Mesenchymal stem cell (in vitro differentiated cells and primary cell): ENCODE measurements around the gene IFNG-AS1. TPM values are rescaled to one million over a fixed set of nuclear protein-coding genes. Genes with fewer than 3 reads are reported as not detected.

Experiments
- DNase-seq: peaks from one replicate; pipeline ENCODE4 v3.0.0-alpha.2; 2013
- H2AFZ ChIP-seq: one replicate; pipeline ENCODE4 v1.6.1; 2013; ENCODE audit warnings: low read depth, mild to moderate bottlenecking, control low read depth, inconsistent platforms, low read length, moderate library complexity
- H2AK5ac ChIP-seq: 2 replicates; pipeline ENCODE4 v1.6.1; 2013; ENCODE audit warnings: low read length, moderate library complexity, mild to moderate bottlenecking, inconsistent platforms; ENCODE audit not compliant: severe bottlenecking
- H2BK120ac ChIP-seq: one replicate; pipeline ENCODE4 v1.6.1; 2013; ENCODE audit warnings: low read depth, mild to moderate bottlenecking, inconsistent platforms, low read length, moderate library complexity
- H2BK12ac ChIP-seq, 2 experiments: one replicate each; pipeline ENCODE4 v1.6.1; 2013; ENCODE audit warnings: inconsistent platforms in 2 of 2, low read length in 2 of 2, mild to moderate bottlenecking in 2 of 2, moderate library complexity in 2 of 2, control low read depth in 1 of 2
- H2BK15ac ChIP-seq: one replicate; pipeline ENCODE4 v1.6.1; 2013; ENCODE audit warnings: mild to moderate bottlenecking, low read depth, inconsistent platforms; ENCODE audit not compliant: poor library complexity, severe bottlenecking
- H2BK5ac ChIP-seq: 2 replicates; pipeline ENCODE4 v1.6.1; 2013; ENCODE audit warnings: low read depth, mild to moderate bottlenecking, low read length, control low read depth, inconsistent platforms; ENCODE audit not compliant: poor library complexity, severe bottlenecking
- H3K14ac ChIP-seq, 2 experiments: one replicate each; pipeline ENCODE4 v1.6.1; 2013; ENCODE audit warnings: inconsistent platforms in 2 of 2, low read length in 2 of 2, control low read depth in 1 of 2, mild to moderate bottlenecking in 1 of 2, moderate library complexity in 1 of 2
- H3K18ac ChIP-seq, 2 experiments: one replicate each; pipeline ENCODE4 v1.6.1; 2013; ENCODE audit warnings: inconsistent platforms in 2 of 2, low read length in 2 of 2, control low read depth in 1 of 2, low read depth in 1 of 2, mild to moderate bottlenecking in 1 of 2
- H3K23ac ChIP-seq, 2 experiments: one replicate each; pipeline ENCODE4 v1.6.1; 2013; ENCODE audit warnings: inconsistent platforms in 2 of 2, low read length in 2 of 2, mild to moderate bottlenecking in 2 of 2, moderate library complexity in 2 of 2, control low read depth in 1 of 2
- H3K27ac ChIP-seq: 2 replicates; pipeline ENCODE4 v1.5.1; 2013; ENCODE audit warnings: mild to moderate bottlenecking, moderate library complexity, low read length, control low read depth, inconsistent platforms; ENCODE audit not compliant: poor library complexity, severe bottlenecking
- H3K27me3 ChIP-seq, 2 experiments: 2 replicates each; pipeline versions ENCODE4 v1.6.1 to v1.7.0; 2013; ENCODE audit warnings: low read length in 2 of 2, mild to moderate bottlenecking in 2 of 2, moderate library complexity in 2 of 2, control low read depth in 1 of 2, inconsistent platforms in 1 of 2; ENCODE audit not compliant: control insufficient read depth in 1 of 2, insufficient read depth in 1 of 2
- H3K36me3 ChIP-seq, 2 experiments: 2 replicates each; pipeline versions ENCODE4 v1.6.1 to v1.7.0; 2013; ENCODE audit warnings: low read length in 2 of 2, control low read depth in 1 of 2, inconsistent platforms in 1 of 2, low read depth in 1 of 2, mild to moderate bottlenecking in 1 of 2; ENCODE audit not compliant: insufficient read depth in 2 of 2, control insufficient read depth in 1 of 2
- H3K4ac ChIP-seq, 2 experiments: one replicate each; pipeline ENCODE4 v1.6.1; 2013; ENCODE audit warnings: inconsistent platforms in 2 of 2, low read length in 2 of 2, mild to moderate bottlenecking in 2 of 2, moderate library complexity in 2 of 2, control low read depth in 1 of 2, low read depth in 1 of 2
- H3K4me1 ChIP-seq: 2 replicates; pipeline ENCODE4 v1.6.1; 2013; ENCODE audit warnings: low read depth, low read length, control low read depth; ENCODE audit not compliant: control insufficient read depth, insufficient read depth
- H3K4me2 ChIP-seq: 2 replicates; pipeline ENCODE4 v1.6.1; 2013; ENCODE audit warnings: low read length, mild to moderate bottlenecking, inconsistent platforms; ENCODE audit not compliant: poor library complexity, severe bottlenecking
- H3K4me3 ChIP-seq, 2 experiments: 2 replicates each; pipeline versions ENCODE4 v1.5.1 to v1.7.0; 2013; ENCODE audit warnings: low read length in 2 of 2, mild to moderate bottlenecking in 2 of 2, control low read depth in 1 of 2, low read depth in 1 of 2; ENCODE audit not compliant: insufficient read depth in 1 of 2
- H3K79me1 ChIP-seq: replicated peaks from 2 replicates; pipeline ENCODE4 v1.6.1; 2013; ENCODE audit warnings: mild to moderate bottlenecking, control low read depth, low read length, inconsistent platforms; ENCODE audit not compliant: poor library complexity, severe bottlenecking
- H3K9ac ChIP-seq: 2 replicates; pipeline ENCODE4 v1.7.0; 2013; ENCODE audit warnings: mild to moderate bottlenecking, low read length, moderate library complexity
- H3K9me3 ChIP-seq: 2 replicates; pipeline ENCODE4 v1.7.0; 2013; ENCODE audit warnings: mild to moderate bottlenecking, low read length; ENCODE audit not compliant: control insufficient read depth
- H4K8ac ChIP-seq: one replicate; pipeline ENCODE4 v1.6.1; 2013; ENCODE audit warnings: inconsistent platforms, mild to moderate bottlenecking, low read length, moderate library complexity
- H4K91ac ChIP-seq: one replicate; pipeline ENCODE4 v1.6.1; 2013; ENCODE audit warnings: mild to moderate bottlenecking, low read length, inconsistent platforms
- WGBS: methylation state at CpG from one replicate; pipeline ENCODE4 v1.1.7; 2013; ENCODE audit warnings: mixed read lengths; 5-methylcytosine and 5-hydroxymethylcytosine counted together
- polyA plus RNA-seq, 2 experiments: library from polyadenylated mRNA; stranded (reverse); fragments of 200-250 nt; gene quantifications; one replicate each; pipeline ENCODE4 v1.2.3, GENCODE V29; 2013

IFNG-AS1 gene
- polyA plus RNA-seq (2013, experiment 1 of 2) = not detected
- polyA plus RNA-seq (2013, experiment 2 of 2) = not detected

GRCh38 chr12:67989184-67989920 is at the start of gene IFNG-AS1:
TSS of gene IFNG-AS1 (plus strand) at chr12:67989447.
- no peak within 1 kb of the TSS for H2BK12ac ChIP-seq
- H3K9ac ChIP-seq = no peak within 1 kb of the TSS
- H3K23ac ChIP-seq = no peak within 1 kb of the TSS
- no peak within 1 kb of the TSS for H3K4me3 ChIP-seq
- no peak within 1 kb of the TSS for H3K4me2 ChIP-seq
- H4K8ac ChIP-seq = no peak within 1 kb of the TSS
- H2BK120ac ChIP-seq = no peak within 1 kb of the TSS
- no peaks in the 10 kb centered on the region for H3K79me1 ChIP-seq
- no peak within 1 kb of the TSS for H2BK15ac ChIP-seq
- H3K36me3 ChIP-seq = no peaks in the 10 kb centered on the region
- no peak within 1 kb of the TSS for H3K4ac ChIP-seq
- 86% methylated on average over 6 of the region's 7 CpGs for WGBS
- no peak within 1 kb of the TSS for H2AFZ ChIP-seq
- no peaks in the 10 kb centered on the region for H3K4me1 ChIP-seq
- H3K14ac ChIP-seq = no peak within 1 kb of the TSS
- no peak within 1 kb of the TSS for H2BK5ac ChIP-seq
- H3K27me3 ChIP-seq = no peaks in the 10 kb centered on the region
- H2AK5ac ChIP-seq = no peak within 1 kb of the TSS
- H3K18ac ChIP-seq = no peak within 1 kb of the TSS
- no peak within 1 kb of the TSS for H3K27ac ChIP-seq
- H4K91ac ChIP-seq = no peak within 1 kb of the TSS
- H3K9me3 ChIP-seq = no peaks in the 10 kb centered on the region
- no peak for DNase-seq

DNA sequence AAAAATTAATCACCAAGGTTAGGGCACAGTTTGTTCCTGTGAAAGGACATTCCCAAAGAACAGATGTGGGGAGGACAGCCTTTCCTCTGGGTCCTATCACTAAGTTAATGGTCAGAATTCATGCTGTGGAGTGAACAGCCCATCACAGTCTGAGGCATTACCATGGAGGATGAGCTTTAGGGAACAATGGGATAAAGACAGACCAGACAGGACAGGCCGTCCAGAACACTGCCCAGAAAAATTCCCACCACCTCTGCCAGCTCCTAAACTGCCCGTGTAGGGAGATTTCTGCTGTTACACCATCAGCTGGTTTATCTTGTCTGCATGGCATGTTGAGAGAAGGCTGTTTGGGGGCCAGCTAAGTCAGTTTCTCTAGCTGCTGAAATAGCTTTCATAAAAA is 49.6 kb upstream of the IFNG-AS1 start:
- no peaks in the 10 kb centered on the region for H3K9me3 ChIP-seq
- H3K14ac ChIP-seq = no peak overlapping the region
- no peak overlapping the region for H2BK15ac ChIP-seq
- no peak overlapping the region for H3K4me3 ChIP-seq
- no peaks in the 10 kb centered on the region for H3K79me1 ChIP-seq
- no peak overlapping the region for H3K4ac ChIP-seq
- 50% methylated on average over 1 of the region's 2 CpGs for WGBS
- H2AK5ac ChIP-seq = no peak overlapping the region
- H3K4me1 ChIP-seq = no peaks in the 10 kb centered on the region
- H2BK12ac ChIP-seq = peak overlapping the region in 1 of 2 experiments; percentile 69
- H3K27ac ChIP-seq = no peak overlapping the region
- no peaks in the 10 kb centered on the region for H3K36me3 ChIP-seq
- H3K18ac ChIP-seq = no peak overlapping the region
- H2AFZ ChIP-seq = no peak overlapping the region
- no peak overlapping the region for H4K8ac ChIP-seq
- H2BK5ac ChIP-seq = no peak overlapping the region
- no peak overlapping the region for H3K23ac ChIP-seq
- no peak overlapping the region for H3K4me2 ChIP-seq
- DNase-seq = no peak
- no peak overlapping the region for H2BK120ac ChIP-seq
- H4K91ac ChIP-seq = no peak overlapping the region
- no peak overlapping the region for H3K9ac ChIP-seq
- H3K27me3 ChIP-seq = no peaks in the 10 kb centered on the region

DNA sequence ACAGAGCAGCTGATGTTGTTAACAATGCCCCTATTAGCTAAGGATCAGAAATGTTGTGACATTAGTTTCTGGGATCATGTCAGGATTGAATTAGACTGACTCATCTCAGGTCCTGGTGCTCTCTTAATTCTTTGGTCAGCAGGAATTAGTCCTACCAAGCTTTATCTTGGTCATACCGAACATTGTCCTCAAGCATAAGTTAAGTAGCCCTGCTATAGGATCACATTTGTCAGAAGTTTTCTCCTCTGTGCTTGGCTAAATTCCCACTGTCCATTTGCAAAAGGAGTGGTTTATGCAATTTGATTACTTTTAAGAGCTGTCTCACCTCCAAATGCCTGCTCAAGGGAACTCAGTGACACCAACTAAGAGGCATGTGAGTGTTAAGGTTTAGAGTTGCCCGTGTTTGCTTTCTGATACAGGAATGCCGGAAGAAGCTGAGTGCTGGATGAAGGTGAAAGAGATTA is 48.4 kb upstream of the IFNG-AS1 start:
- no peaks in the 10 kb centered on the region for H3K36me3 ChIP-seq
- no peaks in the 10 kb centered on the region for H3K4me1 ChIP-seq
- H2BK5ac ChIP-seq = no peak overlapping the region
- H3K27ac ChIP-seq = peak overlapping the region; percentile 34
- H3K9me3 ChIP-seq = no peaks in the 10 kb centered on the region
- no peak overlapping the region for H2BK15ac ChIP-seq
- no peak overlapping the region for H2BK120ac ChIP-seq
- peak; percentile 65 for DNase-seq
- no peaks in the 10 kb centered on the region for H3K27me3 ChIP-seq
- H3K9ac ChIP-seq = no peak overlapping the region
- H3K14ac ChIP-seq = no peak overlapping the region
- no peak overlapping the region for H2BK12ac ChIP-seq
- peak overlapping the region in 1 of 2 experiments; percentile 41 for H3K18ac ChIP-seq
- no peak overlapping the region for H3K4me2 ChIP-seq
- H3K23ac ChIP-seq = no peak overlapping the region
- H4K91ac ChIP-seq = no peak overlapping the region
- no peak overlapping the region for H4K8ac ChIP-seq
- no peaks in the 10 kb centered on the region for H3K79me1 ChIP-seq
- no peak overlapping the region for H2AK5ac ChIP-seq
- H3K4me3 ChIP-seq = no peak overlapping the region
- H3K4ac ChIP-seq = no peak overlapping the region
- H2AFZ ChIP-seq = peak overlapping the region; percentile 39
- WGBS = 20% methylated on average over 2 of the region's 3 CpGs

DNA sequence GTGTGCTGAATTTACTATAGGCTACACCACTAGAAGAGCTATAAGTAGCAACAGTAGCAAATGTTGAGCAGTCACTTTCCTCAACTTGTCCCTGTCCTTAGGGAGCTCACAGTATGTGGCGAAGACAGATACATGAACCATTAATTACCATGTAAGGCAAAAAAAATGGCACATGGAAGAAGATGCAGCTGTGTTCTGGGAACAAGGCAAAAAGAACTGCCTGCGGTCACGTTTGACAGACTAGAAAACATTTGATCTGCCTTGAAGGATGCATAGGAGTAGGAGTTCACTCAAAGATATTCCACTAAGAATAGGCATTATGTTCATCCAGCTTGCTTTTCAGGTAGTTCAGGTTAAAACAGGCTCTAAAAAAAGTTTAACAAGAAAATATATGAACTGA is 46.5 kb upstream of the IFNG-AS1 start:
- no peak overlapping the region for H4K91ac ChIP-seq
- no peak overlapping the region for H3K27ac ChIP-seq
- H3K79me1 ChIP-seq = no peaks in the 10 kb centered on the region
- no peaks in the 10 kb centered on the region for H3K36me3 ChIP-seq
- H3K9ac ChIP-seq = peak overlapping the region; percentile 9
- no peak overlapping the region for H2BK120ac ChIP-seq
- DNase-seq = no peak
- H3K4me2 ChIP-seq = no peak overlapping the region
- H4K8ac ChIP-seq = no peak overlapping the region
- H2AFZ ChIP-seq = no peak overlapping the region
- no peak overlapping the region for H3K14ac ChIP-seq
- no peak overlapping the region for H3K4ac ChIP-seq
- H2BK15ac ChIP-seq = no peak overlapping the region
- no peak overlapping the region for H2BK5ac ChIP-seq
- H3K27me3 ChIP-seq = no peaks in the 10 kb centered on the region
- peak overlapping the region in 1 of 2 experiments; percentile 10 for H2BK12ac ChIP-seq
- no peaks in the 10 kb centered on the region for H3K9me3 ChIP-seq
- 57% methylated on average over 3 of the region's 3 CpGs for WGBS
- no peak overlapping the region for H3K18ac ChIP-seq
- H2AK5ac ChIP-seq = no peak overlapping the region
- H3K4me1 ChIP-seq = no peaks in the 10 kb centered on the region
- H3K4me3 ChIP-seq = no peak overlapping the region
- H3K23ac ChIP-seq = no peak overlapping the region
